ENCODE results near the gene SNPH.
"Not testable (repeated sequence)": the region's sequence is repeated elsewhere in the genome, so short reads cannot be mapped to it uniquely, and the experiment has no call there.

The SNPH gene

GRCh38 chr20:1341561-1342265, 75.6 kb downstream of the SNPH start:
- DNase-seq: peak; percentile 17

DNA sequence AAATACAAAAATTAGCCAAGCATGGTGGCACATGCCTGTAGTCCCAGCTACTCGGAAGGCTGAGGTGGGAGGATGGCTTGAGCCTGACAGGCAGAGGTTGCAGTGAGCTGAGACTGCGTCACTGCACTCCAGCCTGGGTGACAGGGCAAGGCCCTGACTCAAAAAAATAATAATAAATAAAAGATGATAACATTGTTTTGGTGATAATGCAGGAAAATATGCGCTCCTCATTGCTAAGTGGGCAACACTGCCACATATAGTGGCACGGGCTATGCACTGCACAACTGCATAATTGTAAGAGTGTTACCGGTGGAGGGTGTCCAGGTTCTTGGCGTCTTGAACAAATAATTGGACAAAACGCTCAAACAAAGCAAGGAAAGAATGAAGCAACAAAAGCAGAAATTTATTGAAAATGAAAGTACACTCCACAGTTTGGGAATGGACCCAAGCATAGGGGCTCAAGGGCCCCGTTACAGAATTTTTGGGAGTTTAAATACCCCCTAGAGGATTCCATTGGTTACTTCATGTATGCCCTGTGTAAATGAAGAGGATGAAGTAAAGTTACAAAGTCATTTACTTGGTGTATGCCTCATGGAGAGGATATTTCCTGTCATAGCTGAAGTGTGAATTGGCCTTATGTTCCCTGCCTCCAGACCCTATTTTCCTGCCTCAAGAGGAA, 77.5 kb downstream of the SNPH start:
- DNase-seq: not testable (repeated sequence)

DNA sequence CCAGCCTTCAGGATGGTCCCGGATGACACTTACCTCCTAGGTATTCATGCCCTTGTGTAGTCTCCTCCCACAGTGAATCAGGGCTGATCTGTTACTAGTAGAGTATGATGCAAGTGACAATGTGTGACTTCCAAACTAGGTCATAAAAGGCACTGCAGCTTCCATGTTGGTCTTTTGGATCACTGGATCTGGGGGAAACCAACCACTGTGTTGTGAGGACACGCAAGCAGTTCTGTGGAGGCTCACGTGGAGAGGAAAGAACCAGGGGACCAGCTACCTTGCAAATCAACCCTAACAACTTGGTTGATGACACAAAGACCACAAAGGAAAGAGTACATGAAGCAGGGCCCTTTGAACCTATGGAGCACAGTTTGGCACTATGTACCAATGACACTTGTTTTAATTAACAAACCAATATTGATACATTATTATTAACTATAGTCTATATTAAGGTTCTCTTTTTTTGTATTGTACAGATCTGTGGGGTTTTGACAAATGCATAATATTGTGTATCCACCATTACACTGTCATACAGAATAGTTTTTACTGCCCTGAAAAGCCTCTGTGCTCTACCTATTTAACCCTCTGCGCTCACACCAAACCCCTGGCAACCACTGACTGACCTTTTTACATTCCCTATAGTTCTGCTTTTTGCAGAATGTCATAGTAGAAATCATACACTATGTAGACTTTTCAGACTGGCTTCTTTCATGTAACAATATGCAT, 79.1 kb downstream of the SNPH start:
- DNase-seq: no peak

GRCh38 chr20:1345756-1346093, 79.6 kb downstream of the SNPH start:
- no peak for DNase-seq

- DNase-seq: no peak
These were observed 80.3 kb downstream of the SNPH start for GRCh38 chr20:1346315-1346969.

DNA sequence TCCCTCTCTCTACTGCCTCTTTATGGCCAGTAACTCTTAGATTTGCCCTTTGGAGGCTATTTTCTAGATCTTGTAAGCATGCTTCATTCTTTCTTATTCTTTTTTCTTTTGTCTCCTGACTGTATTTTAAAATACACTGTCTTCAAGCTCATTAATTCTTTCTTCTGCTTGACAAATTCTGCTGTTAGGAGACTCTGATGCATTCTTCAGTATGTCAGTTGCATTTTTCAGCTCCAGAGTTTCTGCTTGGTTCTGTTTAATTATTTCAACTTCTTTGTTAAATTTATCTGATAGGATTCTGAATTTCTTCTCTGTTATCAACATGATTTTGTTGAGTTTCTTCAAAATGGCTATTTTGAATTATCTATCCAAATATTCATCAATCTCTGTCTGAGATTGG, 87.9 kb downstream of the SNPH start:
- DNase-seq: no peak

DNA sequence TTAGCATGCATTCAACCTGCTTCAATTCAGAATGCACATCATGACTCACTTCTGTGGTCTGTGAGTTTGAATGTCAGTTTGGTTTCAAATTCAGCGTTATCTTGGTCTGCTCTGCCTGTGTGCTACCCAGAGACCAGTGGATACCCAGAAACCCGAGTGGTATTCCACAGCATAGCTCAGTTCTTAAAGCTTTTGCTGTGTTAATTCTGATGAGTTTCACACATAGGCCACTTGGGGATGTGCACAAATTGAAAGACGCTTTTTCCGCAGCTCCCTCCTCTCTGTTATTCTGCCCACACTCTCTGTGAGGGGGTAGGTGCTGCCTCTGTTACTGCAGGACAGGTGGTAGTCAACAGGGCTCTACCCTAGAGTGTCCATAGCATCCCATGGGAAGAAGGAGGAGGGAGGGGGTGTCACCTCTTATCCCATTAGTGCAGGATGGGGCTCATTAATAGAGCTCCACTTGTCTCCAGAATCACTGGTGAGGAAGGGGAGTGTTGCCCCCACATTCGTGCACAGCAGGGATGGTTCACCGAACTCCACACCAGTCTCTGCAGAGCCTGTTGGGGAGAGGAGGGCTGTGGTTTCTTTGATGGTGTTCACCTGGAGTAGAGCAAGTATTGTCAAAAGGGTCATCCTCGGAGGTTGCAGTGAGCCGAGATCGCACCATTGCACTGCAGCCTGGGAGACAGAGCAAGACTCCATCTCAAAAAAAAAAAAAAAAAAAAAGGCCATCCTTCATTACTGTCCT, 92.0 kb downstream of the SNPH start:
- DNase-seq: no peak
